HL-60 (cell line): ENCODE results near the gene SMIM7.

Source experiments
- DNase-seq, 2 experiments: peaks; one replicate each; pipeline ENCODE4 v3.0.0-alpha.2; 2010 to 2020; ENCODE audit warnings: low read depth in 1 of 2, low spot score in 1 of 2
- H3K27ac ChIP-seq: fragments of 250-450 bp; sonication (Bioruptor Pico); replicated peaks from 2 replicates; pipeline ENCODE4 v1.5.1; 2020; ENCODE audit warnings: mild to moderate bottlenecking, moderate library complexity
- H3K27me3 ChIP-seq: fragments of 250-450 bp; sonication (Bioruptor Pico); 2 replicates; pipeline ENCODE4 v1.5.1; 2021; ENCODE audit warnings: mild to moderate bottlenecking, moderate library complexity; ENCODE audit not compliant: insufficient read depth, poor library complexity, severe bottlenecking
- H3K4me3 ChIP-seq: replicated peaks from 2 replicates; pipeline ENCODE4 v1.5.1; 2011; ENCODE audit warnings: mild to moderate bottlenecking, control low read depth, low read length; ENCODE audit not compliant: insufficient read depth
- CTCF ChIP-seq: IDR thresholded peaks from one replicate; pipeline ENCODE4 v1.5.1; 2011; ENCODE audit warnings: low read length, control low read depth, inconsistent platforms; ENCODE audit not compliant: insufficient read depth
- GABPA ChIP-seq: IDR thresholded peaks from 2 replicates; pipeline ENCODE4 v1.6.1; 2012; ENCODE audit warnings: low read depth
- POLR2AphosphoS5 ChIP-seq: IDR thresholded peaks from 2 replicates; pipeline ENCODE4 v1.6.1; 2012; ENCODE audit warnings: low read depth
- REST ChIP-seq: IDR thresholded peaks from 2 replicates; pipeline ENCODE4 v1.6.1; 2012; ENCODE audit warnings: low read depth; ENCODE audit not compliant: insufficient replicate concordance
- SPI1 ChIP-seq: IDR thresholded peaks from 2 replicates; pipeline ENCODE4 v1.6.1; 2012; ENCODE audit warnings: low read depth, mild to moderate bottlenecking, borderline replicate concordance

SMIM7 gene

GRCh38 chr19:16637535-16637934 is 22.4 kb downstream of the SMIM7 start:
- H3K27me3 ChIP-seq, result no peaks in the 10 kb centered on the region
- TF ChIP-seq GABPA, result no peak
- no peak for TF ChIP-seq SPI1
- TF ChIP-seq POLR2AphosphoS5, result no peak
- TF ChIP-seq REST, result no peak
- no peak for TF ChIP-seq CTCF
- no peak for DNase-seq
- H3K27ac ChIP-seq, result no peak overlapping the region
- no peak overlapping the region for H3K4me3 ChIP-seq

GRCh38 chr19:16631465-16631864 is 28.5 kb downstream of the SMIM7 start:
- TF ChIP-seq GABPA, result no peak
- TF ChIP-seq POLR2AphosphoS5, result no peak
- no peak for TF ChIP-seq CTCF
- no peak for TF ChIP-seq SPI1
- no peak for TF ChIP-seq REST
- Histone ChIP-seq H3K27ac (no peak overlapping the region), H3K4me3 (no peak overlapping the region), H3K27me3 (no peaks in the 10 kb centered on the region)
- DNase-seq, result no peak

- peak overlapping the region; percentile 97 for H3K27ac ChIP-seq
- TF ChIP-seq GABPA (no peak), SPI1 (no peak), CTCF (no peak), REST (no peak), POLR2AphosphoS5 (no peak)
- H3K27me3 ChIP-seq, result no peaks in the 10 kb centered on the region
- peak overlapping the region; percentile 79 for H3K4me3 ChIP-seq
- peak in 1 of 2 experiments; percentile 49 for DNase-seq
These were observed 30.8 kb downstream of the SMIM7 start for GRCh38 chr19:16628984-16629691.
